ENCODE results near the gene ORM2. TPM values are rescaled to one million over a fixed set of nuclear protein-coding genes. Genes with fewer than 3 reads are reported as not detected.
"Not testable (repeated sequence)": the region's sequence is repeated elsewhere in the genome, so short reads cannot be mapped to it uniquely, and the experiment has no call there.

Gene ORM2
- total RNA-seq, 2 donors from 2014 or later, result not detected

- not testable (repeated sequence) for H3K9me3 Mint-ChIP-seq; H3K27me3 Mint-ChIP-seq; ATAC-seq (replicated peaks); H3K4me3 Mint-ChIP-seq; H3K27ac Mint-ChIP-seq; H3K36me3 Mint-ChIP-seq (ENCODE audit: low read depth); H3K4me1 Mint-ChIP-seq
Measured at GRCh38 chr9:114328357-114328820, 1.3 kb upstream of the ORM2 start.

DNA sequence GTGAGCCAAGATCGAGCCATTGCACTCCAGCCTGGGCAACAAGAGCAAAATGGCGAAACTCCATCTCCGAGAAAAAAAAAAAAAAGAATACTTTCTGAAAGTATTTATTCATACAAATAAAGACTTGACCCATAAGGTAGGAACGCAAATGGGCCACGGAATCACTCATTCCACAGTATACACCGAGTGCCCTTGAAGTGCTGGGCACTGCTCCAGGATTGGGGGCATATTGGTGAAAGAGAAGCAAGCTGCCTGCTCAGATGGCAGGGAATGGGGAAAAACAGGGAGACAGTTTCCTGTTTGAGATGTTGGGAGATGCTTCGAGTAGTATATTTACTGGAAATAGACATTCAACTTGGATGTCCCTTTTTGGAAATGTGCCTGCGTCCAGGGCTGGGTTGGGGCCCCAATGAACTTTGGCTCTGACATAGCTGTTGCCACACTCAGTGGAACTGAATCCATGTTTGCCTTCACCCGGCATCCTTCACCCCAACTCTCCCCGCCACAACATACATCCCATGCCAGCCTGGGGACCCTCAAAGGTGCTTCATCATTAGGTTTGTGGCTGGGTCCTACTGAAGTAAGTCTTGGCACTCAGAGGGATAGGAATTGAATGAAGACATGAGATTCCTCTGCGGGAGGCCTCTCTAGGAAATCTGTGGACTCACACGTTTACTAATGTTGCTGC, 588 bp upstream of the ORM2 start:
- not testable (repeated sequence) for ATAC-seq (replicated peaks); H3K4me1 Mint-ChIP-seq; H3K27me3 Mint-ChIP-seq; H3K27ac Mint-ChIP-seq; H3K36me3 Mint-ChIP-seq (ENCODE audit: low read depth); H3K9me3 Mint-ChIP-seq; H3K4me3 Mint-ChIP-seq

GRCh38 chr9:114330636-114331035, 967 bp downstream of the ORM2 start:
- ATAC-seq (replicated peaks), result no peak
- Mint-ChIP-seq H3K36me3 (ENCODE audit: low read depth) (peaks cover 14% of the 10 kb centered on the region), H3K27ac (peak overlapping the region; percentile 38), H3K4me3 (no peak overlapping the region), H3K9me3 (no peaks in the 10 kb centered on the region), H3K27me3 (no peaks in the 10 kb centered on the region), H3K4me1 (no peaks in the 10 kb centered on the region)

- H3K4me1 Mint-ChIP-seq, H3K4me3 Mint-ChIP-seq, H3K9me3 Mint-ChIP-seq, H3K27me3 Mint-ChIP-seq: not testable (repeated sequence)
- H3K27ac Mint-ChIP-seq, result peak overlapping the region; percentile 38
- H3K36me3 Mint-ChIP-seq (ENCODE audit: low read depth), result peaks cover 22% of the 10 kb centered on the region
- peak; percentile 8 for ATAC-seq (replicated peaks)
Measured at GRCh38 chr9:114331229-114332195, 1.8 kb downstream of the ORM2 start.

DNA sequence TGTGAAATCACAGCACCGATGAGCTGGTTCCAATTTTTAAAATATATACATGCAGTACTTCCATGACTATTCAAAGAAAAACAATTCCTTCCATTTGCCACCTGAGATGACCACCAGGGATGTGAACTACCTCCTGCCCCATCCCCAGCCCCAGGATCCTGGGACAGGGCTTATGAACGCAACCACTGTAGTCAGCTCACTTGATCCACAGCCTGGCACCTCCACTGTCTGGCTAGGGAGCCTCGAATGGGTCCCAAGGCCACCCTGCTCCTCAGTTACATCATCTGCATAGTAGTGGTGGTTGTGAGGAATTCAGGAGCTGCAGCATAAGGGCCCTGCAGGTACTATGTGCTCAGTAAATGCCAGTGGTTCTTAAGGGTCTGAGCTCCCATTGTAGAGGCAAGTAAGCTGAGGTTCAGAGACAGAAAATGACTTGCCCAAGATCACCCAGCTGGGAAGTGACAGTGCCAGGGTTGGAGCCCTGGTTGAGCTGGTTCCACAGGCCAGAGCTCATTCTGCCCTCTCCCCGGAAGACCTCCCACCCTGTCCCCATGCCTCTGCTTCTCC, 2.9 kb downstream of the ORM2 start:
- peaks cover 33% of the 10 kb centered on the region for H3K36me3 Mint-ChIP-seq (ENCODE audit: low read depth)
- H3K4me1 Mint-ChIP-seq, H3K9me3 Mint-ChIP-seq, H3K4me3 Mint-ChIP-seq, H3K27me3 Mint-ChIP-seq: not testable (repeated sequence)
- H3K27ac Mint-ChIP-seq, result peak overlapping the region; percentile 72
- peak; percentile 19 for ATAC-seq (replicated peaks)

DNA sequence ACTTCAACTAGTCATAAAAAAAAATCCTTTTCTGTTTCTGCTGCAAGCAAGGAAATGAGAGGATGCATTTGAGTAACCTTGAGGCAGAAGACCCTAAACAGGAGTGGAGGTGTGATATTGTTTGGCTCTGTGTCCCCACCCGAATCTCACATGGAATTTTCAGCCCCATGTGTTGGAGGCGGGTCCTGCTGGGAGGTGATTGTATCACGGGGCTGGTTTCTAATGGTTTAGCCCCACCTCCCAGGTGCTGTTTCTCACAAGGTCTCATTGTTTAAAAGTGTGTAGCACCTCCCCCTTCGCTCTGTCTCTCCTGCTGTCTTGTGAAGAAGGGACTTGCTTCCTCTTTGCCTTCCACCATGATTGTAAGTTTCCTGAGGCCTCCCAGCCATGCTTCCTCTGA, 4.0 kb downstream of the ORM2 start:
- not testable (repeated sequence) for H3K27me3 Mint-ChIP-seq; H3K27ac Mint-ChIP-seq; ATAC-seq (replicated peaks); H3K4me3 Mint-ChIP-seq; H3K9me3 Mint-ChIP-seq; H3K4me1 Mint-ChIP-seq
- H3K36me3 Mint-ChIP-seq (ENCODE audit: low read depth), result peaks cover 44% of the 10 kb centered on the region

- no peaks in the 10 kb centered on the region for H3K4me1 Mint-ChIP-seq
- no peak for ATAC-seq (replicated peaks)
- peaks cover 52% of the 10 kb centered on the region for H3K36me3 Mint-ChIP-seq (ENCODE audit: low read depth)
- no peak overlapping the region for H3K4me3 Mint-ChIP-seq
- no peak overlapping the region for H3K27ac Mint-ChIP-seq
- H3K9me3 Mint-ChIP-seq, result no peaks in the 10 kb centered on the region
- H3K27me3 Mint-ChIP-seq, result no peaks in the 10 kb centered on the region
Measured at GRCh38 chr9:114334490-114334889, 4.8 kb downstream of the ORM2 start.

DNA sequence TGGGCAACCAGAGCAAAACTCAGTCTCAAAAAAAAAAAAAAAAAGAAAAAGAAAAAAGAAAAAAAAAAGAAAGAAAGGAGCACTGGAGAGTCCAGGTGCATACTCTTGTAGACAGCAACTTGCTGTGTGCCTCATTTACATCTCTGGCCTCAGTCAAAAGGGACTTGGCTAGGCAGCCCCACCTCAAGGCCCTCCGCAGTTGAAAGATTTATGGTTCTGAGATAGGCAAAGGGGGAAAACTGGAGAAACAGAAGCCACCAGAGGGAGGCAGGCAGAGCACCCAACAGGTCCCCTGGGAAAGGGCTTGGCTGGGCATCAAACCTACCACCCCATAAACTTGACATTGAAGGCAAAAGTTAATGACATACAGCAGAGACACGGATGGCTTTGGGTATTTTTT, 6.1 kb downstream of the ORM2 start:
- ATAC-seq (replicated peaks), result no peak
- Mint-ChIP-seq H3K4me1 (no peaks in the 10 kb centered on the region), H3K36me3 (ENCODE audit: low read depth) (peaks cover 65% of the 10 kb centered on the region), H3K4me3 (no peak overlapping the region), H3K9me3 (no peaks in the 10 kb centered on the region), H3K27me3 (no peaks in the 10 kb centered on the region), H3K27ac (peak overlapping the region; percentile 52)

- H3K27me3 Mint-ChIP-seq, result no peaks in the 10 kb centered on the region
- no peaks in the 10 kb centered on the region for H3K9me3 Mint-ChIP-seq
- ATAC-seq (replicated peaks), result no peak
- H3K27ac Mint-ChIP-seq, result peak overlapping the region; percentile 52
- H3K4me3 Mint-ChIP-seq, result no peak overlapping the region
- peaks cover under 1% of the 10 kb centered on the region for H3K4me1 Mint-ChIP-seq
- peaks cover 69% of the 10 kb centered on the region for H3K36me3 Mint-ChIP-seq (ENCODE audit: low read depth)
Measured at GRCh38 chr9:114336157-114336556, 6.5 kb downstream of the ORM2 start.

- Mint-ChIP-seq H3K9me3 (no peaks in the 10 kb centered on the region), H3K4me3 (no peak overlapping the region), H3K4me1 (peaks cover 5% of the 10 kb centered on the region), H3K27ac (peak overlapping the region; percentile 52), H3K27me3 (no peaks in the 10 kb centered on the region), H3K36me3 (ENCODE audit: low read depth) (peaks cover 76% of the 10 kb centered on the region)
- ATAC-seq (replicated peaks), result no peak
Measured at GRCh38 chr9:114336699-114337395, 7.2 kb downstream of the ORM2 start.

- no peak overlapping the region for H3K4me3 Mint-ChIP-seq
Measured at GRCh38 chr9:114338187-114338586, 8.5 kb downstream of the ORM2 start.

GRCh38 chr9:114339130-114339908, 9.7 kb downstream of the ORM2 start:
- peak overlapping the region; percentile 61 for H3K27ac Mint-ChIP-seq
- no peaks in the 10 kb centered on the region for H3K9me3 Mint-ChIP-seq
- peak; percentile 73 for ATAC-seq (replicated peaks)
- no peak overlapping the region for H3K4me3 Mint-ChIP-seq
- H3K36me3 Mint-ChIP-seq (ENCODE audit: low read depth), result peaks cover 100% of the 10 kb centered on the region
- H3K4me1 Mint-ChIP-seq, result peaks cover 10% of the 10 kb centered on the region
- no peaks in the 10 kb centered on the region for H3K27me3 Mint-ChIP-seq

More at GRCh38 chr9:114338187-114338586, 8.5 kb downstream of the ORM2 start:
- no peak for ATAC-seq (replicated peaks)
- Mint-ChIP-seq H3K27ac (peak overlapping the region; percentile 14), H3K4me1 (peaks cover 5% of the 10 kb centered on the region), H3K27me3 (no peaks in the 10 kb centered on the region), H3K36me3 (ENCODE audit: low read depth) (peaks cover 89% of the 10 kb centered on the region), H3K9me3 (no peaks in the 10 kb centered on the region)

GRCh38 chr9:114341152-114341830, 11.6 kb downstream of the ORM2 start:
- H3K36me3 Mint-ChIP-seq (ENCODE audit: low read depth), result peaks cover 100% of the 10 kb centered on the region

More at GRCh38 chr9:114341152-114341830, 11.6 kb downstream of the ORM2 start:
- no peaks in the 10 kb centered on the region for H3K27me3 Mint-ChIP-seq
- peak overlapping the region; percentile 80 for H3K27ac Mint-ChIP-seq
- no peak for ATAC-seq (replicated peaks)
- H3K9me3 Mint-ChIP-seq, result no peaks in the 10 kb centered on the region
- peaks cover 10% of the 10 kb centered on the region for H3K4me1 Mint-ChIP-seq
- H3K4me3 Mint-ChIP-seq, result no peak overlapping the region

Data from activated T-helper 17 cell treated with anti-CD3 and anti-CD28 coated beads, Interleukin-2, amount 50 U/mL, for 72 hours (primary cell).